ENCODE results near the gene DAB2IP.

DAB2IP gene

DNA sequence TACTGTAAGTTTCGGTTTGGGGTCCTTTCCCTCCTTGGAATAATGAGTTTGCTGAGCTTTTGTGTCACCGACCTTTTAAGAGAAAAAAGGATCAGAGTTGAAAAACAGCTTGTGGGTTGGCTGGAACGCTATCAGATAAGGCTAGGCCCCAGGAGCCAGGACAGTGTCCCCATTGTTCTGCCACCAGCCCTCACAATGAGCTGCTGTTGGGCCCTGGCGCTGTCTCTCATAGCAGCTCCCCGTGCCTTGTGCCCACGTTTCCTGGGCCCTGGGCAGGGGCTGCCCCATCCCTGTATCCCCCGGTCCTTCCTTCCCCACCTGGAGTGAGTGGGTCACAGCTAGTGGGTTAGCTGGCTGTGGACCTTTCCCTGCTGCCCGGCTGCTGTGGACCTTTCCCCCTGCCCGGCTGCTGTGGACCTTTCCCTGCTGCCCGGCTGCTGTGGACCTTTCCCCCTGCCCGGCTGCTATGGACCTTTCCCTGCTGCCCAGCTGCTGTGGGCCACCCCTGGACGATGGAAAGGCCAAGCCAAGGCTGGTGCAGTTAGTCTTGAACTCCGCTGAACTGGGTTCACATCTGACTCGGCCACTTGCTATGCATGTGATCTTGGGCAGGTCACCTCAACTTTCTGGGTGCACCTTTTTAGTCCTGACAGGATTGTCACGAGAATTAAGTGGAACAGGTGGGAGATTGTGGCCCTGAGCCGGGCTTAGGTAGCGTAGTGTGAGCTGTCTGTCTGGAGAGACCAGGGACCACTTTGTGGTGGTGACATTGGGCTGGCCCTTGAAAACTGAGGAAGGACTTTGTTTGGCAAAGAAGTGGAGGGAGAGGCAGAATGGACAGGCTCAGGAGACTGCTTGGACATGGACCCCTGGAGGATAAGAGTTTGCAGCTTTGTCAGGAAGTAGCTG, 99.5 kb downstream of the DAB2IP start:
- TF ChIP-seq, protein P1, sequence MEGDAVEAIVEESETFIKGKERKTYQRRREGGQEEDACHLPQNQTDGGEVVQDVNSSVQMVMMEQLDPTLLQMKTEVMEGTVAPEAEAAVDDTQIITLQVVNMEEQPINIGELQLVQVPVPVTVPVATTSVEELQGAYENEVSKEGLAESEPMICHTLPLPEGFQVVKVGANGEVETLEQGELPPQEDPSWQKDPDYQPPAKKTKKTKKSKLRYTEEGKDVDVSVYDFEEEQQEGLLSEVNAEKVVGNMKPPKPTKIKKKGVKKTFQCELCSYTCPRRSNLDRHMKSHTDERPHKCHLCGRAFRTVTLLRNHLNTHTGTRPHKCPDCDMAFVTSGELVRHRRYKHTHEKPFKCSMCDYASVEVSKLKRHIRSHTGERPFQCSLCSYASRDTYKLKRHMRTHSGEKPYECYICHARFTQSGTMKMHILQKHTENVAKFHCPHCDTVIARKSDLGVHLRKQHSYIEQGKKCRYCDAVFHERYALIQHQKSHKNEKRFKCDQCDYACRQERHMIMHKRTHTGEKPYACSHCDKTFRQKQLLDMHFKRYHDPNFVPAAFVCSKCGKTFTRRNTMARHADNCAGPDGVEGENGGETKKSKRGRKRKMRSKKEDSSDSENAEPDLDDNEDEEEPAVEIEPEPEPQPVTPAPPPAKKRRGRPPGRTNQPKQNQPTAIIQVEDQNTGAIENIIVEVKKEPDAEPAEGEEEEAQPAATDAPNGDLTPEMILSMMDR (IDR thresholded peaks at IDR 0.05; ENCODE audit: control insufficient read depth, extremely low read depth, insufficient read depth), result no peak
- DNase-seq (ENCODE audit: low read depth), result no peak

GRCh38 chr9:121751686-121752445, 100.4 kb downstream of the DAB2IP start:
- no peak for DNase-seq (ENCODE audit: low read depth)

More for the DNA sequence above, 99.5 kb downstream of the DAB2IP start:
- H3K4me3 ChIP-seq (ENCODE audit: low read depth, low read length), result no peak overlapping the region

GRCh38 chr9:121752929-121753328, 101.5 kb downstream of the DAB2IP start:
- TF ChIP-seq, protein P1 (IDR thresholded peaks at IDR 0.05; ENCODE audit: control insufficient read depth, extremely low read depth, insufficient read depth), result no peak
- no peak overlapping the region for H3K4me3 ChIP-seq (ENCODE audit: low read depth, low read length)
- DNase-seq (ENCODE audit: low read depth), result no peak

More at GRCh38 chr9:121751686-121752445, 100.4 kb downstream of the DAB2IP start:
- TF ChIP-seq, protein P1 (IDR thresholded peaks at IDR 0.05; ENCODE audit: control insufficient read depth, extremely low read depth, insufficient read depth), result no peak
- H3K4me3 ChIP-seq (ENCODE audit: low read depth, low read length), result no peak overlapping the region

DNA sequence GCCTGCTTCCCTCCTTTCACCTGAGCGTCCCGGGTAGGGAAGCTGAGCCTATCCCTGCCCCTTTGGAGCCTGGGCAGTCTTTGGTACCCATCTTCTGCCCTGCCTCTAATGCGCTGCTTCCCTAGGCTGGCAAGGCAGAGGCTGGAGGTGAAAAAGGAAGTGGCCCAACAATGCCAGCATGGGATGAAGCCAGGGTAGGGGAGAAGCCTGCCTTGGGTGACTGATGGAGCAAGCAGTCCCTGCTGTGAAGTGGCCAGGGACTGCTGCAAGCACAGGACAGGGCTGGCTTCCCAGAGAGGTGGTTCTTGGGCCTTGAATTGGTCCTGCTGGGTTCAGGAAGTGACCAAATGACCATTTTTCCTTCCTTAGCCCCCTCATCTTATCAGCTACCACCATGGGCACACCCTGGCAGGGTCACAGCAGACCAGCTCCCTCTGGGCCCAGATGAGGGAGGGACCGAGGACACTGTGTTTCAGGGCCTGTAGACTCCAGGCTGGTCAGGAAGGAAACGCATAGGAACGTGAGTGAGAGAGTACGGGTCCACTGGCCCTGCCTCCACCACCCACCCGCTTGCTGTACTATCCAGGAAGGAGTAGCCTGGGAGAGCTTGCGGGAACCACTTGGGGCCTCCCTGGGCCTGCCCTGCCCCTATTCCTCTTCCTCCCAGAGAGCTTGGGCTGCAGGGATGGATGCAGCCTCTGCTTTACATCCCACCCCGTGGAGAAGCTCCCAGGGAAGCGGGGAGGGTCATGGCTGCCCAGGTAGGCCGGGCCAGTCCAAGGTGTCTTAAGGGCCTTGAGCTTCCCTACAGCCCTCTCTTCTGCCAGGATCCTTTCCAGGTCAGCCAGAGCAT, 102.6 kb downstream of the DAB2IP start:
- no peak for DNase-seq (ENCODE audit: low read depth)
- H3K4me3 ChIP-seq (ENCODE audit: low read depth, low read length), result no peak overlapping the region
- TF ChIP-seq, protein P1 (IDR thresholded peaks at IDR 0.05; ENCODE audit: control insufficient read depth, extremely low read depth, insufficient read depth), result no peak

DNA sequence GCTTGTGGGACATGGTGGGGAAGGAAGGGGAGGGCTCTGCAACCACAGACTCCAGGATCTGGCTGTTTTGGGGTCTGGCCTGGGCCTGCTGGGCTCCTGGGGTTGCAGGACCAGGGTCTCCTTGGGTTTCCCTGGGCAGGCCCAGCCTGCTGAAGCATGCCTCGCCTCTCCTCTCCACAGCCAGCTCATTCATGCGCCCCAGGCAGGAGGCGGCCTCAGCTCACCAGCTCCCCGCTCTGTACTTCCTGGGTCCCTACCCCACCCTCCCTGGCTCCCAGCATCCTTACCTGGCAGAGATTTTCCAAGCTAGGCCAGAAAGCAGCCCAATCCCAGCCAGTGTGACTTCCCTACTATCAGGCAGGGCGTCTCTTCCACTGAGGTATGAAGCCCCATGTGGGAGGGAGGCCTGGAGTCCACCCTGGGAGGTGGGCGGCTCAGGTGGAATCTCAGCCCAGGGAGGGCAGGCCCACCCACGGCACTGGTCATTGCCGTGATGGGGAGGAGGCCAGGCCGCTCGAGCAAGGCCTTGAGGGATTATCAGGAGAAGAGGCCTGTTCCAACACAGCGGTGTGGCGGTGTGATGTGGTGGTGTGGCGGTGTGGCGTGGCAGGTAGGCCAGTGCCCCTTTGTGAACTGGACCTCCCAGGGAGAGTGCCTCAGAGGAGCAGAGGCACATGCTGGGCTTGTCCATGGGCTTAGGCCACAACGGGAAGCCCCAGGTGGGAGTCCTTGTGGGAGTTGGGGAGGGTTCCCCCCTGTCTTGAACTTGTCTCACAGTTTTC, 103.4 kb downstream of the DAB2IP start:
- DNase-seq (ENCODE audit: low read depth), result no peak
- TF ChIP-seq, protein P1 (IDR thresholded peaks at IDR 0.05; ENCODE audit: control insufficient read depth, extremely low read depth, insufficient read depth), result no peak
- no peak overlapping the region for H3K4me3 ChIP-seq (ENCODE audit: low read depth, low read length)

DNA sequence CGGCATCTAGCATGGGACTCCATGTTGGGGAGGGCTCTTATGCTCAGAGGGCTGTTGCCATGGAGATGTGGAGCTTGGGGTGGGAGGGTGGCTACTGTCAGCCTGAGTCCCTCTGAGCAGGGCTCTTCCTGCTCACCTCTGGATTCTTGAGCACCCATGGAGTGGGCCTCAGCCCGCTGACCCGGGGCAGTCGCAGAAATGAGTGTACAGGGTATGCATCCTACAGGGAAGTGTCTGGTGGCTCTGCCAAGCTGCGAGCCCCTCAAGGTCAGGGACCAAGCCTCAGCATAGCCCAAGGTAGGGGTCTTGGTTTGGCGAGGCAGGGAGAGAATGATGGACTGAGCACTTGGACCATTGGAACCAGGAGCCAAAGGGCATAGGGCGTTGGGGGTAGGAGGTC, 104.1 kb downstream of the DAB2IP start:
- TF ChIP-seq, protein P1 (IDR thresholded peaks at IDR 0.05; ENCODE audit: control insufficient read depth, extremely low read depth, insufficient read depth), result no peak
- no peak for DNase-seq (ENCODE audit: low read depth)
- H3K4me3 ChIP-seq (ENCODE audit: low read depth, low read length), result no peak overlapping the region
